ENCODE measurements around the gene RNF213. TPM values are rescaled to one million over a fixed set of nuclear protein-coding genes. Genes with fewer than 3 reads are reported as not detected.

Gene RNF213
- total RNA-seq, 4 donors from 2014 or later = 57.8 to 197 (median 94.1) TPM

- no peak for TF ChIP-seq POLR2A (IDR thresholded peaks at IDR 0.05)
- TF ChIP-seq EP300 (IDR thresholded peaks at IDR 0.05) = no peak
- TF ChIP-seq CTCF (IDR thresholded peaks at IDR 0.05) = no peak
- no peak for TF ChIP-seq POLR2AphosphoS5 (IDR thresholded peaks at IDR 0.05)
- no peak overlapping the region for H3K27ac ChIP-seq
- no peaks in the 10 kb centered on the region for H3K27me3 ChIP-seq
- no peak for DNase-seq (ENCODE audit: low spot score in 2 of 2)
- no peaks in the 10 kb centered on the region for H3K4me1 ChIP-seq
- no peak overlapping the region for H3K4me3 ChIP-seq
- H3K9me3 ChIP-seq = no peaks in the 10 kb centered on the region
- WGBS = 92% methylated on average over 9 of the region's 9 CpGs
- H3K36me3 ChIP-seq = peaks cover 98% of the 10 kb centered on the region
These were observed 124.4 kb downstream of the RNF213 start for GRCh38 chr17:80385046-80385445.

- Histone ChIP-seq H3K27ac (no peak overlapping the region), H3K4me3 (no peak overlapping the region), H3K9me3 (no peaks in the 10 kb centered on the region), H3K36me3 (peaks cover 98% of the 10 kb centered on the region), H3K27me3 (no peaks in the 10 kb centered on the region), H3K4me1 (no peaks in the 10 kb centered on the region)
- 95% methylated on average over 14 of the region's 14 CpGs for WGBS
- no peak for TF ChIP-seq POLR2AphosphoS5 (IDR thresholded peaks at IDR 0.05)
- no peak for TF ChIP-seq CTCF (IDR thresholded peaks at IDR 0.05)
- TF ChIP-seq EP300 (IDR thresholded peaks at IDR 0.05) = no peak
- no peak for TF ChIP-seq POLR2A (IDR thresholded peaks at IDR 0.05)
- no peak for DNase-seq (ENCODE audit: low spot score in 2 of 2)
These were observed 125.7 kb downstream of the RNF213 start for GRCh38 chr17:80386341-80386740.

GRCh38 chr17:80387071-80387470 lies 126.4 kb downstream of the RNF213 start:
- no peaks in the 10 kb centered on the region for H3K4me1 ChIP-seq
- no peak overlapping the region for H3K4me3 ChIP-seq
- no peak overlapping the region for H3K27ac ChIP-seq
- H3K9me3 ChIP-seq = no peaks in the 10 kb centered on the region
- H3K36me3 ChIP-seq = peaks cover 96% of the 10 kb centered on the region
- no peak for DNase-seq (ENCODE audit: low spot score in 2 of 2)
- 93% methylated on average over 7 of the region's 7 CpGs for WGBS
- TF ChIP-seq POLR2AphosphoS5 (IDR thresholded peaks at IDR 0.05) (no peak), CTCF (IDR thresholded peaks at IDR 0.05) (no peak), POLR2A (IDR thresholded peaks at IDR 0.05) (no peak), EP300 (IDR thresholded peaks at IDR 0.05) (no peak)
- H3K27me3 ChIP-seq = no peaks in the 10 kb centered on the region

- WGBS = 94% methylated on average over 15 of the region's 15 CpGs
- Histone ChIP-seq H3K4me3 (no peak overlapping the region), H3K27ac (no peak overlapping the region), H3K9me3 (no peaks in the 10 kb centered on the region), H3K27me3 (no peaks in the 10 kb centered on the region), H3K36me3 (peaks cover 98% of the 10 kb centered on the region), H3K4me1 (peaks cover 2% of the 10 kb centered on the region)
- TF ChIP-seq CTCF (IDR thresholded peaks at IDR 0.05) (no peak), EP300 (IDR thresholded peaks at IDR 0.05) (no peak), POLR2A (IDR thresholded peaks at IDR 0.05) (no peak), POLR2AphosphoS5 (IDR thresholded peaks at IDR 0.05) (no peak)
- no peak for DNase-seq (ENCODE audit: low spot score in 2 of 2)
These were observed 127.5 kb downstream of the RNF213 start for GRCh38 chr17:80388175-80388574.

- WGBS = 88% methylated on average over 10 of the region's 10 CpGs
- Histone ChIP-seq H3K4me1 (peaks cover 6% of the 10 kb centered on the region), H3K9me3 (no peaks in the 10 kb centered on the region), H3K27me3 (no peaks in the 10 kb centered on the region), H3K4me3 (no peak overlapping the region), H3K36me3 (peaks cover 98% of the 10 kb centered on the region), H3K27ac (no peak overlapping the region)
- TF ChIP-seq EP300 (IDR thresholded peaks at IDR 0.05) (no peak), POLR2A (IDR thresholded peaks at IDR 0.05) (no peak), CTCF (IDR thresholded peaks at IDR 0.05) (no peak), POLR2AphosphoS5 (IDR thresholded peaks at IDR 0.05) (no peak)
- DNase-seq (ENCODE audit: low spot score in 2 of 2) = no peak
These were observed 127.9 kb downstream of the RNF213 start for GRCh38 chr17:80388601-80389000.
